ENCODE measurements around the gene CC2D2A. TPM values are rescaled to one million over a fixed set of nuclear protein-coding genes. Genes with fewer than 3 reads are reported as not detected.

Gene CC2D2A
- total and polyA plus RNA-seq, 2 of the 13 experiments (the other 11 are each of a cell fraction or from before 2014, with no cell fraction given), result 4.2 to 7.2 TPM

- Histone ChIP-seq H3K27ac (ENCODE audit: extremely low read length, insufficient read depth, low read length) (no peak overlapping the region), H3K27me3 (ENCODE audit: control insufficient read depth in 1 of 2, insufficient read depth in 2 of 2, low read length in 2 of 2) (no peaks in the 10 kb centered on the region), H3K9ac (ENCODE audit: insufficient read depth, low read depth, low read length) (no peak overlapping the region), H3K9me3 (ENCODE audit: low read length) (no peaks in the 10 kb centered on the region), H4K20me1 (ENCODE audit: insufficient read depth, low read length) (no peaks in the 10 kb centered on the region), H3K4me2 (ENCODE audit: low read depth, low read length) (no peak overlapping the region), H3K79me2 (ENCODE audit: insufficient read depth, low read length) (no peaks in the 10 kb centered on the region), H2AFZ (ENCODE audit: low read length) (no peak overlapping the region), H3K4me3 (replicated peaks in 1 of 3; ENCODE audit: insufficient read depth in 1 of 3, low read depth in 2 of 3, low read length in 3 of 3) (no peak overlapping the region), H3K4me1 (ENCODE audit: insufficient read depth, low read length) (peaks cover 6% of the 10 kb centered on the region; the same call in 1 of the 2 replicates), H3K36me3 (replicated peaks in 1 of 2; ENCODE audit: control insufficient read depth in 1 of 2, insufficient read depth in 2 of 2, low read length in 2 of 2) (0 out of 5 replicates have a peak, but pooled peaks cover 0 to 7% of the 10 kb centered on the region in 2 experiments)
- intact Hi-C loops (cut with micrococcal nuclease; ENCODE audit: unreplicated experiment) (loop anchor here (10.0 kb wide), 1 partner anchor 1752 kb away; no protein-coding TSS in a partner anchor), in situ Hi-C loops (cut with HindIII; ENCODE audit: extremely low pct_ligation_motif_present, low pct_unique_long_range_greater_than_20kb) (no loop called here)
- TF ChIP-seq SIN3A (IDR thresholded peaks at IDR 0.05; ENCODE audit: borderline replicate concordance, low read depth, low read length) (no peak), ZNF383 (CRISPR knock-in tag; IDR thresholded peaks at IDR 0.05; ENCODE audit: borderline replicate concordance) (no peak), NRL (CRISPR knock-in tag; IDR thresholded peaks at IDR 0.05; ENCODE audit: borderline replicate concordance) (no peak), ZFP36 (IDR thresholded peaks at IDR 0.05; ENCODE audit: borderline replicate concordance, low read depth, low read length, partially characterized antibody) (no peak)
- WGBS (ENCODE audit: low lambda C conversion rate), result 98% methylated on average over 8 of the region's 8 CpGs
- POLR2A ChIA-PET, result no interaction called here
- no peak for DNase-seq (ENCODE audit: low spot score)
- CTCF ChIA-PET (ENCODE audit: low intra/inter-chr PET ratio, low total read pairs), result no interaction called here
- FAIRE-seq, result no peak
- no peak for ATAC-seq
- BruUV-seq (replicated peaks), result no TSS peak
These were observed 36.8 kb downstream of the CC2D2A start for GRCh38 chr4:15506464-15506863.

- BruUV-seq (replicated peaks), result no TSS peak
- Histone ChIP-seq H4K20me1 (ENCODE audit: insufficient read depth, low read length) (no peaks in the 10 kb centered on the region), H3K4me3 (replicated peaks in 1 of 3; ENCODE audit: insufficient read depth in 1 of 3, low read depth in 2 of 3, low read length in 3 of 3) (no peak overlapping the region), H3K79me2 (ENCODE audit: insufficient read depth, low read length) (no peaks in the 10 kb centered on the region), H3K36me3 (replicated peaks in 1 of 2; ENCODE audit: control insufficient read depth in 1 of 2, insufficient read depth in 2 of 2, low read length in 2 of 2) (0 out of 5 replicates have a peak, but pooled peaks cover 0 to 7% of the 10 kb centered on the region in 2 experiments), H2AFZ (ENCODE audit: low read length) (no peak overlapping the region), H3K9me3 (ENCODE audit: low read length) (no peaks in the 10 kb centered on the region), H3K4me1 (ENCODE audit: insufficient read depth, low read length) (peaks cover 6% of the 10 kb centered on the region; the same call in 1 of the 2 replicates), H3K27ac (ENCODE audit: extremely low read length, insufficient read depth, low read length) (no peak overlapping the region), H3K9ac (ENCODE audit: insufficient read depth, low read depth, low read length) (no peak overlapping the region), H3K27me3 (ENCODE audit: control insufficient read depth in 1 of 2, insufficient read depth in 2 of 2, low read length in 2 of 2) (no peaks in the 10 kb centered on the region), H3K4me2 (ENCODE audit: low read depth, low read length) (no peak overlapping the region)
- WGBS (ENCODE audit: low lambda C conversion rate), result 76% methylated on average over 4 of the region's 4 CpGs
- intact Hi-C loops (cut with micrococcal nuclease; ENCODE audit: unreplicated experiment) (loop anchor here (10.0 kb wide), 1 partner anchor 1753 kb away; no protein-coding TSS in a partner anchor), in situ Hi-C loops (cut with HindIII; ENCODE audit: extremely low pct_ligation_motif_present, low pct_unique_long_range_greater_than_20kb) (no loop called here)
- FAIRE-seq, result no peak
- no peak for TF ChIP-seq PAX8 (CRISPR knock-in tag; IDR thresholded peaks at IDR 0.05; ENCODE audit: borderline replicate concordance)
- TF ChIP-seq ZNF629 (CRISPR knock-in tag; conservative IDR thresholded peaks at IDR 0.05), result peak; percentile 58
- no peak for ATAC-seq
- no peak for DNase-seq (ENCODE audit: low spot score)
- ChIA-PET POLR2A (no interaction called here), CTCF (ENCODE audit: low intra/inter-chr PET ratio, low total read pairs) (no interaction called here)
These were observed 38.0 kb downstream of the CC2D2A start for GRCh38 chr4:15507679-15508078.
